ENCODE results near the gene DDX3X. TPM values are rescaled to one million over a fixed set of nuclear protein-coding genes. Genes with fewer than 3 reads are reported as not detected.
"Not testable (repeated sequence)": the region's sequence is repeated elsewhere in the genome, so short reads cannot be mapped to it uniquely, and the experiment has no call there.

The DDX3X gene
- total and polyA plus RNA-seq, 3 experiments from 2014 or later, result 240 to 357 (median 354) TPM

GRCh38 chrX:41397768-41398167, 63.8 kb downstream of the DDX3X start:
- no peak overlapping the region for H3K4me3 ChIP-seq (ENCODE audit: low read length)
- CTCF ChIA-PET, result no interaction called here
- H3K27me3 Mint-ChIP-seq, result no peaks in the 10 kb centered on the region
- no peaks in the 10 kb centered on the region for H3K9me3 Mint-ChIP-seq
- H3K36me3 ChIP-seq (ENCODE audit: insufficient read depth, low read length), result no peaks in the 10 kb centered on the region
- POLR2A ChIA-PET, result no interaction called here
- H3K9me3 ChIP-seq (ENCODE audit: low read length), result no peaks in the 10 kb centered on the region
- H3K4me3 Mint-ChIP-seq, result no peak overlapping the region
- H3K27me3 ChIP-seq (ENCODE audit: insufficient read depth, low read length, poor library complexity, severe bottlenecking), result no peaks in the 10 kb centered on the region
- H3K36me3 Mint-ChIP-seq, result peaks cover 0 to 3% (median 0%) of the 10 kb centered on the region in 3 donors
- DNase-seq, result no peak
- H3K27ac Mint-ChIP-seq, result peak overlapping the region in 1 of 8 donors; percentile 26
- H3K27ac ChIP-seq (ENCODE audit: low read depth, low read length), result no peak overlapping the region
- H3K4me1 Mint-ChIP-seq, result no peaks in the 10 kb centered on the region
- H3K4me1 ChIP-seq (ENCODE audit: insufficient read depth, low read length), result no peaks in the 10 kb centered on the region

GRCh38 chrX:41402556-41402955, 68.6 kb downstream of the DDX3X start:
- H3K4me1 Mint-ChIP-seq; H3K36me3 ChIP-seq (ENCODE audit: insufficient read depth, low read length); H3K4me3 ChIP-seq (ENCODE audit: low read length); H3K9me3 Mint-ChIP-seq; H3K27ac Mint-ChIP-seq; H3K27me3 ChIP-seq (ENCODE audit: insufficient read depth, low read length, poor library complexity, severe bottlenecking); H3K4me1 ChIP-seq (ENCODE audit: insufficient read depth, low read length); POLR2A ChIA-PET; H3K27me3 Mint-ChIP-seq; H3K36me3 Mint-ChIP-seq; H3K27ac ChIP-seq (ENCODE audit: low read depth, low read length); H3K9me3 ChIP-seq (ENCODE audit: low read length); CTCF ChIA-PET; DNase-seq; H3K4me3 Mint-ChIP-seq: not testable (repeated sequence)

GRCh38 chrX:41405551-41405950, 71.6 kb downstream of the DDX3X start:
- CTCF ChIA-PET, result no interaction called here

GRCh38 chrX:41406201-41406600, 72.2 kb downstream of the DDX3X start:
- ChIA-PET POLR2A (no interaction called here), CTCF (no interaction called here)
- no peak for DNase-seq
- no peaks in the 10 kb centered on the region for H3K36me3 ChIP-seq (ENCODE audit: insufficient read depth, low read length)
- H3K27me3 ChIP-seq (ENCODE audit: insufficient read depth, low read length, poor library complexity, severe bottlenecking), result no peaks in the 10 kb centered on the region
- Mint-ChIP-seq H3K4me3 (no peak overlapping the region), H3K27ac (no peak overlapping the region), H3K36me3 (peaks cover 0 to 9% (median 2%) of the 10 kb centered on the region in 3 donors), H3K27me3 (peaks cover 0 to 10% of the 10 kb centered on the region in 2 donors), H3K4me1 (no peaks in the 10 kb centered on the region), H3K9me3 (no peaks in the 10 kb centered on the region)
- H3K9me3 ChIP-seq (ENCODE audit: low read length), result no peaks in the 10 kb centered on the region
- H3K4me1 ChIP-seq (ENCODE audit: insufficient read depth, low read length), result no peaks in the 10 kb centered on the region
- H3K27ac ChIP-seq (ENCODE audit: low read depth, low read length), result no peak overlapping the region
- no peak overlapping the region for H3K4me3 ChIP-seq (ENCODE audit: low read length)

More at GRCh38 chrX:41405551-41405950, 71.6 kb downstream of the DDX3X start:
- no peaks in the 10 kb centered on the region for H3K27me3 ChIP-seq (ENCODE audit: insufficient read depth, low read length, poor library complexity, severe bottlenecking)
- H3K4me3 ChIP-seq (ENCODE audit: low read length), result no peak overlapping the region
- no peak overlapping the region for H3K4me3 Mint-ChIP-seq
- no peaks in the 10 kb centered on the region for H3K9me3 Mint-ChIP-seq
- H3K27ac Mint-ChIP-seq, result no peak overlapping the region
- no peaks in the 10 kb centered on the region for H3K36me3 ChIP-seq (ENCODE audit: insufficient read depth, low read length)
- no peaks in the 10 kb centered on the region for H3K9me3 ChIP-seq (ENCODE audit: low read length)
- H3K4me1 Mint-ChIP-seq, result no peaks in the 10 kb centered on the region
- peaks cover 0 to 9% (median 2%) of the 10 kb centered on the region in 3 donors for H3K36me3 Mint-ChIP-seq
- peaks cover 0 to 6% of the 10 kb centered on the region in 2 donors for H3K27me3 Mint-ChIP-seq
- POLR2A ChIA-PET, result no interaction called here
- H3K27ac ChIP-seq (ENCODE audit: low read depth, low read length), result no peak overlapping the region
- no peak for DNase-seq
- H3K4me1 ChIP-seq (ENCODE audit: insufficient read depth, low read length), result no peaks in the 10 kb centered on the region

- Mint-ChIP-seq H3K27me3 (peaks cover 0 to 10% of the 10 kb centered on the region in 2 donors), H3K9me3 (no peaks in the 10 kb centered on the region), H3K4me3 (no peak overlapping the region), H3K36me3 (peaks cover 0 to 6% (median 2%) of the 10 kb centered on the region in 3 donors), H3K27ac (no peak overlapping the region), H3K4me1 (no peaks in the 10 kb centered on the region)
- ChIA-PET CTCF (no interaction called here), POLR2A (no interaction called here)
- Histone ChIP-seq H3K27me3 (ENCODE audit: insufficient read depth, low read length, poor library complexity, severe bottlenecking) (no peaks in the 10 kb centered on the region), H3K36me3 (ENCODE audit: insufficient read depth, low read length) (no peaks in the 10 kb centered on the region), H3K4me3 (ENCODE audit: low read length) (no peak overlapping the region), H3K9me3 (ENCODE audit: low read length) (no peaks in the 10 kb centered on the region), H3K4me1 (ENCODE audit: insufficient read depth, low read length) (no peaks in the 10 kb centered on the region), H3K27ac (ENCODE audit: low read depth, low read length) (no peak overlapping the region)
- no peak for DNase-seq
Observed at GRCh38 chrX:41407816-41408215, 73.9 kb downstream of the DDX3X start.

GRCh38 chrX:41408576-41408975, 74.6 kb downstream of the DDX3X start:
- POLR2A ChIA-PET, result no interaction called here
- H3K36me3 ChIP-seq (ENCODE audit: insufficient read depth, low read length), result no peaks in the 10 kb centered on the region
- H3K4me3 ChIP-seq (ENCODE audit: low read length), result no peak overlapping the region
- Mint-ChIP-seq H3K9me3 (no peaks in the 10 kb centered on the region), H3K4me1 (no peaks in the 10 kb centered on the region), H3K4me3 (no peak overlapping the region), H3K27me3 (peaks cover 0 to 10% of the 10 kb centered on the region in 2 donors), H3K36me3 (peaks cover 0 to 2% (median 0%) of the 10 kb centered on the region in 3 donors), H3K27ac (no peak overlapping the region)
- no peak for DNase-seq
- H3K27ac ChIP-seq (ENCODE audit: low read depth, low read length), result no peak overlapping the region
- CTCF ChIA-PET, result no interaction called here
- H3K4me1 ChIP-seq (ENCODE audit: insufficient read depth, low read length), result no peaks in the 10 kb centered on the region
- no peaks in the 10 kb centered on the region for H3K9me3 ChIP-seq (ENCODE audit: low read length)
- H3K27me3 ChIP-seq (ENCODE audit: insufficient read depth, low read length, poor library complexity, severe bottlenecking), result no peaks in the 10 kb centered on the region

- Mint-ChIP-seq H3K36me3 (peaks cover 0 to 2% (median under 1%) of the 10 kb centered on the region in 3 donors), H3K4me3 (no peak overlapping the region), H3K27ac (no peak overlapping the region), H3K4me1 (no peaks in the 10 kb centered on the region), H3K9me3 (no peaks in the 10 kb centered on the region), H3K27me3 (peaks cover 0 to 10% of the 10 kb centered on the region in 2 donors)
- POLR2A ChIA-PET, result no interaction called here
- CTCF ChIA-PET, result no interaction called here
- Histone ChIP-seq H3K27me3 (ENCODE audit: insufficient read depth, low read length, poor library complexity, severe bottlenecking) (no peaks in the 10 kb centered on the region), H3K4me3 (ENCODE audit: low read length) (no peak overlapping the region), H3K36me3 (ENCODE audit: insufficient read depth, low read length) (no peaks in the 10 kb centered on the region), H3K9me3 (ENCODE audit: low read length) (no peaks in the 10 kb centered on the region), H3K4me1 (ENCODE audit: insufficient read depth, low read length) (no peaks in the 10 kb centered on the region), H3K27ac (ENCODE audit: low read depth, low read length) (no peak overlapping the region)
- DNase-seq, result no peak
Observed at GRCh38 chrX:41409006-41409405, 75.0 kb downstream of the DDX3X start.

GRCh38 chrX:41411222-41411621, 77.3 kb downstream of the DDX3X start:
- H3K4me1 Mint-ChIP-seq; H3K36me3 ChIP-seq (ENCODE audit: insufficient read depth, low read length); H3K36me3 Mint-ChIP-seq; H3K27ac ChIP-seq (ENCODE audit: low read depth, low read length); H3K4me3 Mint-ChIP-seq; H3K4me3 ChIP-seq (ENCODE audit: low read length); H3K27me3 ChIP-seq (ENCODE audit: insufficient read depth, low read length, poor library complexity, severe bottlenecking); H3K27me3 Mint-ChIP-seq; H3K9me3 Mint-ChIP-seq; H3K4me1 ChIP-seq (ENCODE audit: insufficient read depth, low read length); CTCF ChIA-PET; POLR2A ChIA-PET; H3K27ac Mint-ChIP-seq; H3K9me3 ChIP-seq (ENCODE audit: low read length); DNase-seq: not testable (repeated sequence)
